ES-I3 (cell line): ENCODE results near the gene FLT3.
A peak's percentile ranks its signal among the peaks of the same experiment; 100 is the strongest.
"Not testable (repeated sequence)": the region's sequence is repeated elsewhere in the genome, so short reads cannot be mapped to it uniquely, and the experiment has no call there.

Experiments
- H3K36me3 ChIP-seq: 2 replicates; pipeline ENCODE4 v1.6.1; 2013; ENCODE audit warnings: mild to moderate bottlenecking, low read length, control low read depth, moderate library complexity; ENCODE audit not compliant: insufficient read depth
- H3K4me1 ChIP-seq: 2 replicates; pipeline ENCODE4 v1.6.1; 2013; ENCODE audit warnings: mild to moderate bottlenecking, control low read depth, low read length; ENCODE audit not compliant: insufficient read depth
- H3K9ac ChIP-seq: 2 replicates; pipeline ENCODE4 v1.6.1; 2013; ENCODE audit warnings: low read depth, mild to moderate bottlenecking, low read length, moderate library complexity
- H3K9me3 ChIP-seq: 2 replicates; pipeline ENCODE4 v1.6.1; 2013; ENCODE audit warnings: mild to moderate bottlenecking, low read length, moderate library complexity; ENCODE audit not compliant: control insufficient read depth, insufficient read depth

The FLT3 gene

GRCh38 chr13:28100150-28101121, at the start of gene FLT3:
Gene FLT3, minus strand, starts transcription at chr13:28100576. Its CDS starts 66 bp downstream, at chr13:28100510.
- Histone ChIP-seq H3K4me1 (no peaks in the 10 kb centered on the region), H3K9me3 (no peaks in the 10 kb centered on the region; the same call in 1 of the 2 replicates), H3K9ac (peak within 1 kb of the TSS; percentile 64), H3K36me3 (no peaks in the 10 kb centered on the region)

GRCh38 chr13:28147495-28147894, 47.1 kb upstream of the FLT3 start:
- Histone ChIP-seq H3K9ac (no peak overlapping the region), H3K36me3 (no peaks in the 10 kb centered on the region; the same call in 1 of the 2 replicates), H3K4me1 (peaks cover 10% of the 10 kb centered on the region), H3K9me3 (no peaks in the 10 kb centered on the region)

- Histone ChIP-seq H3K4me1 (peaks cover 19% of the 10 kb centered on the region), H3K9ac (no peak overlapping the region), H3K36me3 (no peaks in the 10 kb centered on the region; the same call in 1 of the 2 replicates), H3K9me3 (no peaks in the 10 kb centered on the region)
These were observed 44.7 kb upstream of the FLT3 start for GRCh38 chr13:28145049-28145448.

GRCh38 chr13:28141542-28141941, 41.2 kb upstream of the FLT3 start:
- H3K9me3 ChIP-seq, H3K36me3 ChIP-seq: not testable (repeated sequence)
- Histone ChIP-seq H3K9ac (peak overlapping the region; percentile 31), H3K4me1 (peaks cover 21% of the 10 kb centered on the region)

DNA sequence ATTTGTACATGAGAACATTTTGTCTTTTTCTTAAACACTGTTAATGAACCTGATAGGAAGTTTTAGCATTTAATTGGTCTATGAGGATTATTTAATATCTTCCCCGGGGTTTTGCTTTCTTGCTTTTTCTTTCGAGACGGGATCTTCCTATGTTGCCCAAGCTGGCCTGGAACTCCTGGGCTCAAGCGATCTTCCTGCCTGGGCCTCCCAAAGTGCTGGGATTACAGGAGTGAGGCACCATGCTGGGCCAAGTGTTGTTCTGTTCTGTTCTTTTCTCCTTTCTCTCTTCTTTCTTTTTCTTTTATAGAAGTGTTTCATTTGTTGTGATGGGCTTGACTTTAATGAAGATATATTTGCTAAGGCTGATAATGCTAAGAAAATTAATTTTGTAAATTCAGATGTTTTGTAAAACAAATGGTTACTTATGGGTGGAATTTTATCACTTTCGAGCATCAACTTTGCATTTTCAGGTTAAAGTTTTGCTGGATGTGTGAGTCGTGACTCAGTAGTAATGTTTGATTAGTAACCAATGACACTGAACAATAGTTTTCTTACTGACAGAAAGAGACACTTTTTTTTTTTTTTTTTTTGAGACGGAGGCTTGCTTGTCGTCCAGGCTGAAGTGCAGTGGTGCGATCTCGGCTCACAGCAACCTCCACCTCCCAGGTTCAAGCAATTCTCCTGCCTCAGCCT, 40.2 kb upstream of the FLT3 start:
- Histone ChIP-seq H3K9me3 (no peaks in the 10 kb centered on the region), H3K9ac (peak overlapping the region; percentile 89), H3K36me3 (no peaks in the 10 kb centered on the region), H3K4me1 (peaks cover 21% of the 10 kb centered on the region)

GRCh38 chr13:28138756-28139470, 38.5 kb upstream of the FLT3 start:
- Histone ChIP-seq H3K9ac (peak overlapping the region; percentile 89), H3K36me3 (no peaks in the 10 kb centered on the region), H3K9me3 (no peaks in the 10 kb centered on the region), H3K4me1 (peaks cover 21% of the 10 kb centered on the region)

DNA sequence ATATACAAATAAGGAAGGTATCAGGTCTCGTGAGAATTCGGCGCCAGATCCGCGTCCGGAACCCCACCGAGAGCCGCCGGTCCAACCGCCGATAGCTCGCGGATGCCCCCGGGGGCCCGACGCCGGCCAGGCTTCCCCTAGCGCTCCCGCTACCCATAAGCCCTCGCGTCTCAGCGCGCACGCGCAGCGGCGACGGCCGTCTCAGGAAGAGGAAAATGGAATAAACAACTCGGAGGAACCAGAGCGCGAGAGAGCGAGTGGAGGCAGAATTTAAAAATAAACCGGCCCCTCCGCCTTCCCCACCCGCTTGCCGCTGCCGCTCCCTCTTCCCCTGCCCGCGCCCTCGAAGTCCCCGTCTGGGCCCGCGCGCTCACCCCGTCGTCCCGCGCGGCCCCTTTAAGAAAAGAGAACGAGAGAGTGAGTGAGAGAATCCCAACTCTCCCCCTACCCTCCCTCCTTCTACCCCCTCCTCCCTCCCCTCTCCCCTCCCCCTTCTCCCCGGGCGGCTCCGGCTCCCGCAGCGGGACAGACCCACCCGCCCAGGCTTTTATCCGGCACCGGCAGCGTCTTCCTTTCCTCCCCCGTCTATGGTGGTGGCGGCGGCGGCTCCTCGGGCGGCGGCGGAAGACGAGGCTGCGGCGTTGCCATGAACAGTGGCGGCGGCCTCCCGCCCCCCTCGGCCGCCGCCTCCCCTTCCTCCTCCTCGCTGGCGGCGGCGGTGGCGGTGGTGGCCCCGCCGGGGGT, 37.8 kb upstream of the FLT3 start, which contains the start of gene PAN3:
Gene PAN3, plus strand, starts transcription at position 534 of the 744 bp plus-strand sequence. Its CDS starts 113 bp downstream, at position 647.
- H3K4me1 ChIP-seq = peaks cover 21% of the 10 kb centered on the region
- H3K36me3 ChIP-seq = no peaks in the 10 kb centered on the region
- no peaks in the 10 kb centered on the region for H3K9me3 ChIP-seq
- peak within 1 kb of the TSS; percentile 89 for H3K9ac ChIP-seq

DNA sequence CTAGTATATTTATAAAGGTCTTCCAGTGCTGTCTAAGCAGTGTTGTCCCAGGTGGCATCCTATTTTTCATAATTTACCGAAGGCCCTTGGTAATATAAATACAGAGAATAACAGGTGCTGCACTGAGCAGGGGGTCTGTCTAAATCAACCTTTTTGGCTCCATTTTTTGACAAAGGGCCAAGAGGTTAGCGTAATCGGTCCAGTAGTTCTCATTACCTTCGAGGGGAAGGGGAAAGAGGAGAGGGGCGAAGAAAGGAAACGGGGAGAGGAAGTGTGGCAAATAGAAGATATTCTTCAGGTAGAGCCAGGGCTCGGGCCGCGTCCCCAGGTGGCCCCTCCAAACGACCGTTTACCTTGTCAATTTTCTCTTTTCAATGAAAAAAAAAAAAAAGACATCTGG, 37.2 kb upstream of the FLT3 start:
- Histone ChIP-seq H3K36me3 (no peaks in the 10 kb centered on the region), H3K4me1 (peaks cover 15% of the 10 kb centered on the region), H3K9me3 (no peaks in the 10 kb centered on the region), H3K9ac (peak overlapping the region; percentile 89)

- peak overlapping the region; percentile 89 for H3K9ac ChIP-seq
These were observed 36.5 kb upstream of the FLT3 start for GRCh38 chr13:28136916-28137315.

GRCh38 chr13:28131646-28132045, 31.3 kb upstream of the FLT3 start:
- H3K36me3 ChIP-seq = no peaks in the 10 kb centered on the region
- no peaks in the 10 kb centered on the region for H3K4me1 ChIP-seq
- no peak overlapping the region for H3K9ac ChIP-seq
- no peaks in the 10 kb centered on the region for H3K9me3 ChIP-seq

More at GRCh38 chr13:28136916-28137315, 36.5 kb upstream of the FLT3 start:
- Histone ChIP-seq H3K4me1 (peaks cover 8% of the 10 kb centered on the region), H3K36me3 (no peaks in the 10 kb centered on the region), H3K9me3 (no peaks in the 10 kb centered on the region)

GRCh38 chr13:28129911-28130693, 29.7 kb upstream of the FLT3 start:
- Histone ChIP-seq H3K4me1 (no peaks in the 10 kb centered on the region), H3K9ac (no peak overlapping the region), H3K36me3 (no peaks in the 10 kb centered on the region), H3K9me3 (no peaks in the 10 kb centered on the region)

- no peaks in the 10 kb centered on the region for H3K36me3 ChIP-seq
- no peak overlapping the region for H3K9ac ChIP-seq
- H3K4me1 ChIP-seq = no peaks in the 10 kb centered on the region
- H3K9me3 ChIP-seq = no peaks in the 10 kb centered on the region
These were observed 28.6 kb upstream of the FLT3 start for GRCh38 chr13:28128926-28129325.

- Histone ChIP-seq H3K4me1 (no peaks in the 10 kb centered on the region), H3K9me3 (no peaks in the 10 kb centered on the region), H3K36me3 (no peaks in the 10 kb centered on the region), H3K9ac (no peak overlapping the region)
These were observed 27.7 kb upstream of the FLT3 start for GRCh38 chr13:28128030-28128429.
